Measurements from ENCODE around the gene AGRN.

DNA sequence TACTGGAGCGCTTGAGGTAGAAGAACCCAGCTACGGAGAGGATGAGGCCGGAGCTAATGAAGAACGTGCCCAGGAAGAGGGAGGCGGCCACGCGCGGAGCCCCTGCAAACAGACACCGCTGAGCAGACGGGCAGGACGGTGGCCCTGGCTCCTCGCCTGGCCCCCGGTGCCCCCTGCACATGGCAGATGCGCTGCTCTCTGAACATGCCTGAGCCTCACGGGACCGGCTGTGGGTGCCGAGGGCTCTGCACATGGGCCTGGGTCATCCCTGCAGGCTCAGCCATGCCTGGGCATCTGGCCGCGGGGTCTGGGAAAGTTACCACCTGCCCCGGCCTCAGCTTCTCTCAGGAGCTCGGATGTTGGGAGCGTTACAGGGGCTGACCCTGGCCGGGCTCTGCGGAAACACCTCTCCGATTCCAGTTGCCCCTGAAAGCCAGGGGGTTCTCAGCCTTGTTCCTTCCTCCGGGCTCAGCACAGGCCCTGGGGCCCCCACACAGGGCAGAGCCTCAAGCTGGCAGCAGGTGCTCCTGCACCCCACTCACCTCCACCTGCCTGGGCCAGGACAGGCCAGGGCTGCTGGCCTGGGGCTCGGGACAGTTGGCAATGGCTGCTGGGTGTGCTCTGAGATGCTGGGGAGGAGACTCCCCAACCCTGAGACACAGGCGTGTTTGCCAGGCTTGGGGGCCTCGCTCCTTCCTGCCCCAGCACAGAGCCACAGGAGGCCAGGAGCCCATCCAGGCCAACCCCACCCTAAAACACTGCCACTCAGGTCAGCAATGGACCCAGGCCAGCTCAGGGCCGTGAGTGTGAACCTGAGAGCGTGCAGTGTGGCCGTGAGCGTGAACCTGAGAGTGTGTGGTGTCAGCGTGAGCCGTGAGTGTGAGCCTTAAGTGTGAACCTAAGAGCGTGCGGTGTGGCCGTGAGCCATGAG, 66.3 kb downstream of the AGRN start:
- TF ChIP-seq, protein P1, sequence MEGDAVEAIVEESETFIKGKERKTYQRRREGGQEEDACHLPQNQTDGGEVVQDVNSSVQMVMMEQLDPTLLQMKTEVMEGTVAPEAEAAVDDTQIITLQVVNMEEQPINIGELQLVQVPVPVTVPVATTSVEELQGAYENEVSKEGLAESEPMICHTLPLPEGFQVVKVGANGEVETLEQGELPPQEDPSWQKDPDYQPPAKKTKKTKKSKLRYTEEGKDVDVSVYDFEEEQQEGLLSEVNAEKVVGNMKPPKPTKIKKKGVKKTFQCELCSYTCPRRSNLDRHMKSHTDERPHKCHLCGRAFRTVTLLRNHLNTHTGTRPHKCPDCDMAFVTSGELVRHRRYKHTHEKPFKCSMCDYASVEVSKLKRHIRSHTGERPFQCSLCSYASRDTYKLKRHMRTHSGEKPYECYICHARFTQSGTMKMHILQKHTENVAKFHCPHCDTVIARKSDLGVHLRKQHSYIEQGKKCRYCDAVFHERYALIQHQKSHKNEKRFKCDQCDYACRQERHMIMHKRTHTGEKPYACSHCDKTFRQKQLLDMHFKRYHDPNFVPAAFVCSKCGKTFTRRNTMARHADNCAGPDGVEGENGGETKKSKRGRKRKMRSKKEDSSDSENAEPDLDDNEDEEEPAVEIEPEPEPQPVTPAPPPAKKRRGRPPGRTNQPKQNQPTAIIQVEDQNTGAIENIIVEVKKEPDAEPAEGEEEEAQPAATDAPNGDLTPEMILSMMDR (IDR thresholded peaks at IDR 0.05): no peak
- no peak for TF ChIP-seq POLR2A (IDR thresholded peaks at IDR 0.05)
